Breast epithelium (tissue), 4 donors: ENCODE results near the gene ZMIZ1. TPM values are rescaled to one million over a fixed set of nuclear protein-coding genes. Genes with fewer than 3 reads are reported as not detected.
A peak's percentile ranks its signal among the peaks of the same experiment; 100 is the strongest.

Source experiments
- DNase-seq, 2 donors: peaks; one replicate each; pipeline ENCODE4 v3.0.0-alpha.2; 2019; ENCODE audit warnings: low spot score in 2 of 2
- H3K27ac ChIP-seq, 2 donors: fragments of 200-600 bp; sonication (generic) in 1 of 2; one replicate each; pipeline ENCODE4 v1.5.1; 2016 to 2019; ENCODE audit warnings: mild to moderate bottlenecking in 1 of 2
- H3K27me3 ChIP-seq, 2 donors: fragments of 200-600 bp; sonication (generic) in 1 of 2; one replicate each; pipeline versions ENCODE4 v1.5.1 to v1.6.0; 2017 to 2019; ENCODE audit warnings: control low read depth in 1 of 2, mild to moderate bottlenecking in 1 of 2
- H3K36me3 ChIP-seq: fragments of 200-600 bp; one replicate; pipeline ENCODE4 v1.5.1; 2019
- H3K4me1 ChIP-seq, 2 donors: fragments of 200-600 bp; sonication (generic); one replicate each; pipeline ENCODE4 v1.5.1; 2016 to 2019; ENCODE audit warnings: control low read depth in 1 of 2
- H3K4me3 ChIP-seq, 3 donors: fragments of 200-600 bp; sonication (generic); 1 replicate in 2 of 3; 2 replicates in 1 of 3; pipeline ENCODE4 v1.5.1; 2016 to 2019; ENCODE audit warnings: mild to moderate bottlenecking in 3 of 3, moderate library complexity in 2 of 3
- H3K9me3 ChIP-seq, 2 donors: fragments of 200-600 bp; sonication (generic) in 1 of 2; one replicate each; pipeline ENCODE4 v1.5.1; 2016 to 2019; ENCODE audit warnings: control low read depth in 1 of 2
- CTCF ChIP-seq, 3 donors: fragments of 450-650 bp; IDR thresholded peaks; one replicate each; pipeline ENCODE4 v1.5.1; 2016 to 2017; ENCODE audit warnings: antibody characterized with exemption in 3 of 3, mild to moderate bottlenecking in 3 of 3, moderate library complexity in 3 of 3
- POLR2A ChIP-seq: fragments of 450-650 bp; IDR thresholded peaks from one replicate; pipeline ENCODE4 v1.6.1; 2016; ENCODE audit warnings: antibody characterized with exemption, mild to moderate bottlenecking, moderate library complexity
- POLR2AphosphoS5 ChIP-seq, 3 donors: sonication (generic); formaldehyde crosslinking; IDR thresholded peaks; one replicate each; pipeline ENCODE4 v1.6.1; 2017; ENCODE audit warnings: antibody characterized with exemption in 3 of 3
- intact Hi-C: fragments of 100-400 bp; cut with DNase I; formaldehyde crosslinking; loops from one replicate; pipeline ENCODE4 v1.15.1; 2023; ENCODE audit warnings: low total_unique reads
- total RNA-seq, 3 donors: library from RNA; depleted of rRNA; stranded (reverse); fragments of >200 nt; gene quantifications; one replicate each; pipeline ENCODE4 v1.1.0, GENCODE V29; 2016

The ZMIZ1 gene
- total RNA-seq, 3 donors from 2014 or later = 34.4 to 63.7 (median 39.8) TPM

DNA sequence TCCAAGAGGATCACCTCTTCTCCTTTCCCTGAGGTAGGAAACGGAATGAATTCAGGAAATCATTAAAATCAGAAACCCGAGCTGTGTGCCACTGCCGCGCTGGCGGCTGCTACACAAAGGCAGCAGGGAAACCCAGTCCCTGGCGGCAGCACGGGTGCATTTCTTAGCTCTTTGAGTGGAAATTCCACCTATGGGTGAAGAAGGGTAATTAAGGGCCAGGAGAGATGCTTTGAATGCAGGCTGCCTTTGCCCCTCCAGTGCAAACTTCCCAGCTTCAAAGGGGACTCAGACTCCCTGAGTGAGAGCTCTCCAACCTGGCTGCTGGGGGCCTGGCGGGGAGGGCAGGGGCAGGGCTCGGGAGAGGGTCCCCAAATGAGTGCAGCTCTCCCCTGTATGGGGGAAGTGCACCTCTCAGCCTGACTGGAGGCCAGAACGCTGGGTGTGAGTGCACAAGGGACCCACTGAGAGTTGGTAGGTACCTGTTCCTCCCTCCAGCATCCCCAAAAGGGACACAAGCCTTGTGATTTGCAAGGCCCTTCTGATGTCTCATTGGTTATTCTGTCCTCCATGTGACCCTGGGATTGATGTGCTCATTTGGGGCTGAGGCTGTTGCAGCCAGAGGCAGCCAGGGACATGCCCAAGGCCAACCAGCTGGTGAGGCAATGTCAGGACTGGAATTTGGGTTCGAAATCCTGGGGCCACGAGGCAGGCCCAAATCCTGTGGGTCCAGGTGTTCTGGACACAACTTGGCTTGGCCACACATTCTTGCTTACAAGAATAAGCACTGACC lies 16.3 kb upstream of the ZMIZ1 start:
- no peak overlapping the region for H3K27ac ChIP-seq
- peak in 1 of 3 donors; percentile 31 for TF ChIP-seq CTCF (IDR thresholded peaks at IDR 0.05)
- no peak for TF ChIP-seq POLR2A
- intact Hi-C loops = no loop called here
- no peaks in the 10 kb centered on the region for H3K27me3 ChIP-seq
- H3K9me3 ChIP-seq = no peaks in the 10 kb centered on the region
- H3K4me1 ChIP-seq = no peaks in the 10 kb centered on the region
- H3K4me3 ChIP-seq = no peak overlapping the region
- no peaks in the 10 kb centered on the region for H3K36me3 ChIP-seq
- peak in 1 of 2 donors; percentile 43 for DNase-seq

- Histone ChIP-seq H3K36me3 (no peaks in the 10 kb centered on the region), H3K4me3 (no peak overlapping the region), H3K27ac (no peak overlapping the region), H3K4me1 (no peaks in the 10 kb centered on the region), H3K27me3 (no peaks in the 10 kb centered on the region), H3K9me3 (no peaks in the 10 kb centered on the region)
- TF ChIP-seq CTCF (IDR thresholded peaks at IDR 0.05) (no peak), POLR2A (no peak), POLR2AphosphoS5 (IDR thresholded peaks at IDR 0.05) (no peak)
- peak in 1 of 2 donors; percentile 42 for DNase-seq
- intact Hi-C loops = no loop called here
These were observed 15.7 kb upstream of the ZMIZ1 start for GRCh38 chr10:79053081-79053434.

DNA sequence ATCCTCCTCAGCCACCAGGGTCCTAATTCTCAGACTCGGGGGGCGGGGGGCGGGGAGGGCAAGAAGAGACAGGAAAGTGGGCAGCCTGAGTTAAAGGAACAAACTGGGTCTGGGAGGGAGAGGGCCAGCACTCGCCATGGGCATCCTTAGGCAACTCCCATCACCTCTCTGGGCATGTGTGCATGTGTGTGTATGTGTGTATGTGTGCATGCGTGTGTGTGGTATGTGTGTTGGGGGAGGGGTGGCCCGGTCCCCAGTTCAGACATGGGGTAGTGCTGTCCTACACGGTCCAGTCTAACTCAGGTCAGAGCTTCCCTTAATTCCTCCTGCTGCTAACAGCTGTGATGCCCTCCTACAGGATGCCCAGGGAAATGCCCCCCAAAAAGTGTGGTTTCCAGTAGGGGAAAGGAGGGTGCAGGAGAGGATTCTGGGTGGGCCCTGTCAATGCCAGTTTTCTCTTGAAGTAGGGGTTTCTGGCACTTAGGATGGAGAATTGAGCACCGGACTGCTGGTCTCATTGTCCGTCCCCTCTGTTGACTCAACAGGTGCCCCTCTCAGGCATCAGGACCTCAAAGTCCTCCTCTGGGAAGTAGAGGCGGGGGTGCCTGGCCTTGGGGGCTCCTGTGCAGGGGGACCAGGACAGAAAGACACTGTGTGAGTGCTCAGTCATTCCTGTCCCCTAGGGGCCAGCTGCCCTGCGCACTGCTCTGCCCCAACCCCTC lies 15.1 kb upstream of the ZMIZ1 start:
- intact Hi-C loops = no loop called here
- TF ChIP-seq POLR2AphosphoS5 (IDR thresholded peaks at IDR 0.05) = no peak
- no peak for TF ChIP-seq CTCF (IDR thresholded peaks at IDR 0.05)
- TF ChIP-seq POLR2A = no peak
- Histone ChIP-seq H3K27ac (no peak overlapping the region), H3K36me3 (no peaks in the 10 kb centered on the region), H3K4me1 (no peaks in the 10 kb centered on the region), H3K4me3 (no peak overlapping the region), H3K9me3 (no peaks in the 10 kb centered on the region), H3K27me3 (no peaks in the 10 kb centered on the region)
- DNase-seq = peak in 1 of 2 donors; percentile 12

GRCh38 chr10:79054203-79055099 lies 14.3 kb upstream of the ZMIZ1 start:
- H3K4me3 ChIP-seq = no peak overlapping the region
- no peaks in the 10 kb centered on the region for H3K27me3 ChIP-seq
- no peak for TF ChIP-seq POLR2AphosphoS5 (IDR thresholded peaks at IDR 0.05)
- peak in 1 of 2 donors; percentile 52 for DNase-seq
- H3K4me1 ChIP-seq = no peaks in the 10 kb centered on the region
- no peaks in the 10 kb centered on the region for H3K36me3 ChIP-seq
- H3K27ac ChIP-seq = no peak overlapping the region
- H3K9me3 ChIP-seq = no peaks in the 10 kb centered on the region
- intact Hi-C loops = no loop called here

GRCh38 chr10:79055100-79055782 lies 13.5 kb upstream of the ZMIZ1 start:
- peak in 1 of 2 donors; percentile 19 for DNase-seq
- no peak overlapping the region for H3K4me3 ChIP-seq
- no peaks in the 10 kb centered on the region for H3K9me3 ChIP-seq
- no peaks in the 10 kb centered on the region for H3K27me3 ChIP-seq
- no peak overlapping the region for H3K27ac ChIP-seq
- H3K36me3 ChIP-seq = no peaks in the 10 kb centered on the region
- TF ChIP-seq POLR2AphosphoS5 (IDR thresholded peaks at IDR 0.05) (no peak), POLR2A (no peak), CTCF (IDR thresholded peaks at IDR 0.05) (no peak)
- intact Hi-C loops = no loop called here
- H3K4me1 ChIP-seq = no peaks in the 10 kb centered on the region
